Activated CD4-positive, CD25-positive, alpha-beta regulatory T cell treated with anti-CD3 and anti-CD28 coated beads, Interleukin-2, amount 50 U/mL, for 24 hours (primary cell): ENCODE measurements around the gene DEDD2.

Experiments used
- ATAC-seq, 2 donors: fragments of 150-1000 bp; cut with Tn5 transposase; one replicate each; pipeline ENCODE4 v1.10.0; 2021; ENCODE audit warnings: mild to moderate bottlenecking in 1 of 2, moderate library complexity in 1 of 2

The DEDD2 gene

GRCh38 chr19:42198676-42199439 is 18.6 kb downstream of the DEDD2 start:
- ATAC-seq = peak; percentile 65 to 67

DNA sequence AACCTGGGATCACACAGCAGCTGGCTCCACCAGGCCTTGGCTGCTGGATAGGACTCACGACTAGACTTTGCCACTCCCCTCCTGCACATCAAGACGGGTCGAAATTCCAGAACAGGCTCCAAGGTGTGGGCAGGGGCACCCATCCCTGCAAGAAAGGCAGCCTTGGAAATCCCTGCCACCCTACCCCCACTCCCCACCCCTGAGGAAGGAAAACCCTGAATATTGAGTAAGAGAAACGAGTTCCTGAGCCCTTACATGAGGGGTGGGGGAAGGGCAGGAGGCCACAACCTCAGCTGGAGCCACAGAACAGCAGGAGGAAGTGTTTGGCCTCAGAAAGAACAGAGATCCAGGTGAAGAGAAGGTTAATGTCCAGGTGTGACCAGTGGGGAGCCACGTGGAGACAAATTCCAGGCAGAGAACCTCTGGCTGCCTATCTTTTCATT is 20.1 kb downstream of the DEDD2 start:
- no peak for ATAC-seq

GRCh38 chr19:42196011-42197001 is 21.2 kb downstream of the DEDD2 start:
- ATAC-seq = no peak

DNA sequence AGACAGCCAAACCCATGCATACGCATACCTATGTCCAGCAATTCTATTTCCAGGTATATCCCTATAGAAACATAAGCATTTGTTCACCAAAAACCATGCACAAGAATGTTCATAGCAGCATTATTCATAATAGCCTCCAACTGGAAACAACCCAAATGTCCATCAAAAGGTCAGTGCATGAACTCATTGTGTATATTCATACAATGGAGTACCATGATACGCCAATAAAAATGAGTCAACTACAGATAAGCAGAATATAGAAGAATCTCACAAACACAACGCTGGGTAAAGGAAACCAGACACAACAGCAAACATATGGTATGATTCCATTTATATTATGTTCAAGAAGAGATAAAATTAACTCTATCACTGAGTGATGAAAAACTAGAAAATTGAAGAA is 23.8 kb downstream of the DEDD2 start:
- ATAC-seq = no peak

GRCh38 chr19:42193294-42193693 is 24.2 kb downstream of the DEDD2 start:
- no peak for ATAC-seq

- ATAC-seq = peak; percentile 64 to 76
Measured at GRCh38 chr19:42191855-42192254, 25.6 kb downstream of the DEDD2 start.

DNA sequence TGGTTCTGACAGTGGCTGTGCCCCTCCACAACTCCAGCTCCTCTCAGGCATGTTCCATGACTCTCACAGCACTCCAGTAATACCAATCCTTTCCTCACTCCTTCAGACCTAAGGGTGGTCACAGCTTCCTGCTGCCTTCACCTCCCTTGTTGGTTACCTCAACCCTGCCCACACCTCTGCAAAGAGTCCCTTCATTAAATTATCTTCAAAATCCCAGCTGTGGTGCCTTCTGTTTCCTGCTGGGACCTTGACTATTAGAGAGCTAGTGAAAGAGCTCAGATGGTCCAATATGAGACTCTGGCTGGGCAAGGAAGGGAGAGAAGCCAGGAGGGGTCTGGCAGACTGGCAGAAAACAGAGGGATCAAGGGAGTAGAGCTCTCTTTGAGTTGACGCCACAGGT is 26.1 kb downstream of the DEDD2 start:
- ATAC-seq = no peak

DNA sequence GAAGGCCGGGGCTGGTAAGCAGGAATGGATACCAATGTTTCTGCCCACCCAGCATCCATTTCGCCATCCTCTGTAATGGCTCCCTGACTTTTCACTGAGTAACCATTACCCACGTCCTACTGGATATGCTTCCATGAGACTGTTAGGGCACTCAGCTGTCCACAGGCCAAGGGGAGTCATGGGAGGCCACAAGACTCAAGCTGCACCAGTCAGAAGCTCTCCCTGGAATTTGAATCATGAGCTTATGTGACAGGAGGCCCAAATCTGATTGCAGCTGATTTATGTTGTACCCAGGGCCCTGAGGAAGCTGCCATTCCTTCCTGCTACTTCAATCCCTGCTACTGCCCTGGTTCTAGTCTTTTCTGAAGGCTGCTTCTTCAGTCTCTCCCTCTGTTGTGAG is 28.3 kb downstream of the DEDD2 start:
- no peak for ATAC-seq

DNA sequence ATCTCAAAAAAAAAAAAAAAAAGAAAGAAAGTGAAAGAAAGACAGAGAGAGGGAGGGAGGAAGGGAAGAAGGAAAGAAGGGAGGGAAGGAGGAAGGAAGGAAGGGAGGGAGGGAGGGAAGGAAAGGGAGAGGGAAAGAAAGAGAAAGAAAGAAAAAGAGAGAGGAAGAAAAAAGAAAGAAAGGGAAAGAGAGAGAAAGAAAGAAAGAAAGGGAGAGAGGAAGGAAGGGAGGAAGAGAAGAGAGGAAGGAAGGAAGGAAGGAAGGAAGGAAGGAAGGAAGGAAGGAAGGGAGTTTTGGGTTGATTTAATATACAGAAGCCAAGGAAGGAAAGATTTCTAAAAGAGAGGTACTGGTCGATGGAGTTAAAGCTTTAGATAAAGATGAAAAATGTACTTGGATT is 28.8 kb downstream of the DEDD2 start:
- no peak for ATAC-seq

- peak; percentile 38 to 66 for ATAC-seq
Measured at GRCh38 chr19:42185277-42185676, 32.2 kb downstream of the DEDD2 start.

- peak; percentile 45 to 48 for ATAC-seq
Measured at GRCh38 chr19:42184401-42184861, 33.0 kb downstream of the DEDD2 start.

- no peak for ATAC-seq
Measured at GRCh38 chr19:42178791-42179674, 38.4 kb downstream of the DEDD2 start.

GRCh38 chr19:42177686-42178019 is 39.8 kb downstream of the DEDD2 start:
- ATAC-seq = no peak

DNA sequence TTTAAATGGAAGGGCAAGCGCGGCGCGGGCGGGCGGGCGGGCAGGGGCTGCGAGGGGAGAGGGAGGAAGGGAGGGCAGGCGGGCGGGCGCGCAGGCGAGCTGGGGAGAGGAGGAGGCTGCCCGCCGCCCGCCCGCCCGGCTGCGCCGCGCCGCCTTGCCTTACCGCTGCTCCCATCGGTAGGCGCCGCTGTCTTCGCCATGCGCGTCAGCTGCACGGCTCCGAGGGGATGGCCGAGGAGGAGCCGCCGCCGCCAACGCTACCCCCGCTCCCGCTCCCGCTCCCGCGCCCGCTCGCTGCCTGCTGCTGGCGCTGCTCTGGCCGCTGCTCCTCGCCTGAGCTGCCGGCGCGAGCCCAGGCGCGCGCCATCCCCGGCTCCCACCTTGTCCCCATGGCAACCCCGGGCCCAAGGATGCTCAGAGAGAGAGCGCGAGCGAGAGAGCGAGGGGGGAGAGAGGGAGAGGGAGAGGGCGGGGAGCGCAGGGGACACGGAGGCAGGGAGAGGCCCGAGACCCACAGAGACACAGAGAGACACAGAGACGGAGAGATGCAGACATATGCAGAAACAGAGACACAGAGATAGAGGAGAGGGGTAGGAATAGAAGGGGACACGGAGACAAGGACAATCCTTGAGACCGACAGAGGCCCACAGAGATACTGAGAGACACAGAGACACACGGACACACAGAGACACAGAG is 40.3 kb downstream of the DEDD2 start:
- peak; percentile 95 to 97 for ATAC-seq

GRCh38 chr19:42176649-42176989 is 40.9 kb downstream of the DEDD2 start:
- ATAC-seq = peak; percentile 50 to 56

DNA sequence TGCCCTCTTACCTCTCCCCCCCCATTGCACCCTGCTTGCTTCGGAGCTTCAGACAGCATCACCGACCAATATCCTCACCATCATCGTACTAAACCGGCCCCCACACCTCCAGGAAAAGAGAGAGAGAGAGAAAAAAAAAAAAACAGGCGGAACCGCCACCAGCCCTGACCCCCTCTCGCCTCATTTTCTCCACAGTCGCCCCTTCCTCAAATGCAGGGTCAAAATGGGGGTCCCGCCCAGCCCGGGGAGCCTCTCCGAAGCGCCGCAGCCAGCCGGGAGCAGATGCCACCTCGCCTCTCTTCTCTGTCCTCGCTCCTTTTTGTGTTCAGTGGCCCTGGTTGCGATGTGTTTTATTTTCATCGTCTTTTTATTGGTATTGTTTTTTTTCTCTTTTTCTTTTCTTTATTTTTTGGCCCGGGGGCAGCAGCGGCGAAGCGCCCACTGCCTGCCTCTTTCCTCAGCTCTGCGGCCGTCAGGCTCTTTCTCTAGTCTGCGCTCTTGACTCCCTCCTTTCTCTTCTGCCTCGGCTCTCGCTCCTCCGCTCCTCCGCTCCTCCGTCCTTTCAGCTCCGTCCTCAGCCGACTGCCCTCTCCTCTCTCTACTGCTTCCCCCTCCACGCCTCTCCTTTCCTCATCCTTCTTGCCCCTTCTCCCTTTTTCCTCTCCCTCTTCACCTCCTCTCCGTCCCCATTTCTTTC is 41.4 kb downstream of the DEDD2 start:
- ATAC-seq = no peak

GRCh38 chr19:42174958-42175734 is 42.3 kb downstream of the DEDD2 start:
- ATAC-seq = no peak

DNA sequence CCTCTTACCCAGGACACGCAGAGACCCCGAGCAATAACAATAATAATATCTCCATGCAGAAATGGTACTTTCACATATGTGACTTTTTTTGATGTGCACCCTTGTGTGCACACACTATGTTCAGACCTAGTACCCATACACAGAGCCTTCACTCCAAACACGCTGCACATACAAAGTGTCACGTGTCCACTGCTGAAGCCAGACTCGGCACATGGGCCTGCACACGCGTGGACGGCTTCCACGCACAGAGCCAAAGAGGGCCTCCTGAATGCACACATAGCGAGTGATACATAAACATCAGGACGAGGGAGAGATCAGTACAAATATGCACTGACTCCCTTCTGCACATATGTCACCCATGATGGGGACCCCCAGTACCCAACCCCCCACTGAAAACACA is 43.3 kb downstream of the DEDD2 start:
- no peak for ATAC-seq

DNA sequence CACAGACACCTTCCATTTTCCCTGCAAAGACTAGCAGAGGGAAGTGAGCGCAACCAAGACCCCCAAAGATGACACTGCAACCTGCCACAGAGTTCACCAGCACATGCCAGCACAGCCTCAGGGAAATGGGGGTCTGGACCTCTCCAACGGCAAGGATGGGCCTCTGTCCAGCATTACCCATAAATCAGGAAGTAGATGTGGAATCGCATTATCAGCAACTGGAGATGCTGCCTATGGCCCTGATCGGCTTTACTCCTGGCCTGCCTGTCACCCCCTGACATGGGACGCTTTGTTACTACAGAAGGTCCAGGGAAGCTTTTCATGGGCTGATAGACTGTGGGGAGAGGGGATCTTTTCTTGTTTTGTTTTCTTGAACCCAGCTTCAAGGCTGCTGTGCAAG is 43.8 kb downstream of the DEDD2 start:
- ATAC-seq = no peak

GRCh38 chr19:42172261-42172660 is 45.2 kb downstream of the DEDD2 start:
- no peak for ATAC-seq

DNA sequence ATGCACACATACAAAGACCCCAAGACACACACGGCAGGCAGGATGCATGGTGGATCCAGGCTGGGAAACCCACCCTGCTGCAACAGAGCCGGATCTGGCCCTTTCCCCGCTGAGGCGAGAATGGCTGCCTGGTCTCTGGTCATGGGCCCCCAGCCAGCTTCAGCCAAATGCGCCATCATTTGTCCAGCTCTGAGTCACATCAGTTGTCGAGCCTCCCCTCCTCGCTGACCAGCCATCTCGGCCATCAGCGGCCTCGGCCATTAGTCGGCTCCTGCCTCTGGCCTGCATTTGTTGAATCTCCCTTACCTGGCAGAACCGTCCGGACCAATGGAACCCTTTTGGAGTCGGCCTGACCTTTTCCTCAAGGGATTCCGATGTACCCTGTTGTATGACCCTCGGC is 46.8 kb downstream of the DEDD2 start:
- no peak for ATAC-seq
